GM19463 (cell line): ENCODE data around the gene MOB3C.
A peak's percentile ranks its signal among the peaks of the same experiment; 100 is the strongest.

Experiments
- ATAC-seq: cut with Tn5 transposase; IDR thresholded peaks from one replicate; pipeline ENCODE4 v1.9.1; 2021; ENCODE audit warnings: mild to moderate bottlenecking, moderate library complexity; ENCODE audit not compliant: unreplicated experiment

Gene MOB3C

GRCh38 chr1:46639547-46639946, 22.9 kb upstream of the MOB3C start:
- ATAC-seq: no peak

- ATAC-seq: no peak
These were observed 22.3 kb upstream of the MOB3C start for GRCh38 chr1:46638921-46639320.

- ATAC-seq: no peak
These were observed 21.0 kb upstream of the MOB3C start for GRCh38 chr1:46637444-46638083.

GRCh38 chr1:46635205-46635604, 18.6 kb upstream of the MOB3C start:
- no peak for ATAC-seq

- ATAC-seq: no peak
These were observed 14.1 kb upstream of the MOB3C start for GRCh38 chr1:46630719-46631118.

- no peak for ATAC-seq
These were observed 7.4 kb upstream of the MOB3C start for GRCh38 chr1:46623743-46624644.

GRCh38 chr1:46622344-46622743, 5.7 kb upstream of the MOB3C start:
- ATAC-seq: no peak

GRCh38 chr1:46621930-46622329, 5.3 kb upstream of the MOB3C start:
- ATAC-seq: no peak

- no peak for ATAC-seq
These were observed 3.1 kb upstream of the MOB3C start for GRCh38 chr1:46619656-46620258.

GRCh38 chr1:46618754-46619415, 2.3 kb upstream of the MOB3C start:
- ATAC-seq: no peak

- ATAC-seq: no peak
These were observed 1.2 kb upstream of the MOB3C start for GRCh38 chr1:46617833-46618232.

GRCh38 chr1:46617108-46617800, 643 bp upstream of the MOB3C start:
- no peak for ATAC-seq

- ATAC-seq: no peak
These were observed 876 bp downstream of the MOB3C start for GRCh38 chr1:46615735-46616134.

- ATAC-seq: no peak
These were observed 1.5 kb downstream of the MOB3C start for GRCh38 chr1:46615088-46615487.

GRCh38 chr1:46614604-46614984, 2.0 kb downstream of the MOB3C start:
- ATAC-seq: no peak

- peak; percentile 43 for ATAC-seq
These were observed 2.7 kb downstream of the MOB3C start for GRCh38 chr1:46613661-46614603.

GRCh38 chr1:46612937-46613660, 3.5 kb downstream of the MOB3C start:
- ATAC-seq: no peak

GRCh38 chr1:46611691-46612221, 4.9 kb downstream of the MOB3C start:
- no peak for ATAC-seq
